HepG2 (cell line): ENCODE results near the gene USF2. TPM values are rescaled to one million over a fixed set of nuclear protein-coding genes. Genes with fewer than 3 reads are reported as not detected.

Source experiments
- ATAC-seq: fragments of 200-7000 bp; cut with Tn5 transposase; 3 replicates; pipeline ENCODE4 v1.9.1; 2020; ENCODE audit warnings: mild to moderate bottlenecking, moderate library complexity
- BruUV-seq: library from RNA; stranded (reverse); fragments of 400-500 nt; replicated peaks from 2 replicates; lab custom pipeline; 2021; lab: Mats Ljungman, UMichigan
- CTCF ChIA-PET: fragments of 300-600 bp; formaldehyde crosslinking; extraction: SDS; loops from one replicate; lab custom pipeline; 2021; ENCODE audit warnings: low total read pairs, inconsistent platforms, low intra/inter-chr PET ratio; lab: Yijun Ruan, JAX
- POLR2A ChIA-PET: fragments of 350-600 bp; sonication (Branson Sonifier 250); formaldehyde crosslinking; loops from one replicate; lab custom pipeline; 2020; ENCODE audit warnings: antibody characterized with exemption, inconsistent platforms; lab: Yijun Ruan, JAX
- DNase-seq: peaks from one replicate; pipeline ENCODE4 v3.0.0-alpha.2; 2015; ENCODE audit warnings: low spot score
- FAIRE-seq: peaks from 3 replicates; lab custom pipeline; 2011; peaks lifted over from hg19 to GRCh38; lab: Jason Lieb, UNC
- H2AFZ ChIP-seq: one replicate; pipeline ENCODE4 v1.6.1; 2011; ENCODE audit warnings: low read length, inconsistent platforms
- H3K27ac ChIP-seq: fragments of 300-600 bp; 3 replicates; pipeline ENCODE4 v1.8.0; 2011; ENCODE audit warnings: mixed run types, mild to moderate bottlenecking, mixed read lengths, low read length, inconsistent platforms; ENCODE audit not compliant: insufficient read depth; ENCODE audit errors: extremely low read length
- H3K27me3 ChIP-seq, 2 experiments: fragments of 200-600 bp in 1 of 2; 2 replicates in 1 of 2; 3 replicates in 1 of 2; pipeline versions ENCODE4 v1.6.0 to v1.8.0; 2011; ENCODE audit warnings: low read length in 2 of 2, mild to moderate bottlenecking in 2 of 2, moderate library complexity in 2 of 2, inconsistent platforms in 1 of 2; ENCODE audit not compliant: insufficient read depth in 2 of 2, control insufficient read depth in 1 of 2
- H3K36me3 ChIP-seq, 2 experiments: fragments of 200-600 bp in 1 of 2; replicated peaks in 1 of 2; 2 replicates in 1 of 2; 3 replicates in 1 of 2; pipeline versions ENCODE4 v1.5.1 to v1.8.0; 2011; ENCODE audit warnings: low read length in 2 of 2, inconsistent platforms in 1 of 2; ENCODE audit not compliant: insufficient read depth in 2 of 2, control insufficient read depth in 1 of 2
- H3K4me1 ChIP-seq: 2 replicates; pipeline ENCODE4 v1.5.1; 2012; ENCODE audit warnings: low read length, inconsistent platforms; ENCODE audit not compliant: insufficient read depth
- H3K4me2 ChIP-seq: 2 replicates; pipeline ENCODE4 v1.6.0; 2011; ENCODE audit warnings: low read depth, low read length, inconsistent platforms
- H3K4me3 ChIP-seq, 3 experiments: fragments of 200-600 bp in 1 of 3; sonication (generic), shearing (Covaris generic) in 1 of 3; replicated peaks in 1 of 3; 2 replicates each; pipeline ENCODE4 v1.5.1; 2011 to 2016; ENCODE audit warnings: low read length in 3 of 3, inconsistent platforms in 2 of 3, low read depth in 2 of 3, mild to moderate bottlenecking in 2 of 3, control low read depth in 1 of 3, mixed read lengths in 1 of 3; ENCODE audit not compliant: insufficient read depth in 1 of 3
- H3K79me2 ChIP-seq: one replicate; pipeline ENCODE4 v1.6.1; 2011; ENCODE audit warnings: low read length, inconsistent platforms; ENCODE audit not compliant: insufficient read depth
- H3K9ac ChIP-seq: 2 replicates; pipeline ENCODE4 v1.6.0; 2011; ENCODE audit warnings: mild to moderate bottlenecking, low read depth, low read length, inconsistent platforms; ENCODE audit not compliant: insufficient read depth
- H3K9me3 ChIP-seq: 2 replicates; pipeline ENCODE4 v1.5.1; 2012; ENCODE audit warnings: mild to moderate bottlenecking, low read length
- H4K20me1 ChIP-seq: 2 replicates; pipeline ENCODE4 v1.6.0; 2011; ENCODE audit warnings: inconsistent platforms, mild to moderate bottlenecking, low read length, moderate library complexity; ENCODE audit not compliant: insufficient read depth
- ATF1 ChIP-seq: IDR thresholded peaks from 2 replicates; pipeline ENCODE4 v1.6.1; 2016; ENCODE audit warnings: mild to moderate bottlenecking, control low read depth
- HDAC6 ChIP-seq: fragments of 200-600 bp; sonication (generic); IDR thresholded peaks from 2 replicates; pipeline ENCODE4 v1.7.0; 2017; ENCODE audit warnings: mild to moderate bottlenecking, antibody characterized with exemption, low read length, low read depth
- NFIC ChIP-seq: IDR thresholded peaks from 2 replicates; pipeline ENCODE4 v1.6.1; 2012; ENCODE audit warnings: mild to moderate bottlenecking, low read length, inconsistent platforms
- NONO ChIP-seq, 2 experiments: fragments of 450-650 bp in 1 of 2; sonication (generic) in 1 of 2; formaldehyde crosslinking in 1 of 2; IDR thresholded peaks in 1 of 2; conservative IDR thresholded peaks in 1 of 2; 2 replicates each; pipeline versions ENCODE4 v1.6.1 to v1.8.0; 2017 to 2022; ENCODE audit warnings: mild to moderate bottlenecking in 1 of 2, missing genetic modification reagents in 1 of 2, moderate library complexity in 1 of 2
- RARA ChIP-seq: IDR thresholded peaks from 2 replicates; pipeline ENCODE4 v1.6.1; 2016; ENCODE audit warnings: missing genetic modification reagents, missing compliant biosample characterization
- SNAI1 ChIP-seq: sonication (generic); formaldehyde crosslinking; IDR thresholded peaks from 2 replicates; pipeline ENCODE4 v1.5.0; 2020; ENCODE audit warnings: mild to moderate bottlenecking, missing genetic modification reagents, borderline replicate concordance
- TOE1 ChIP-seq: sonication (generic); formaldehyde crosslinking; IDR thresholded peaks from 2 replicates; pipeline ENCODE4 v1.4.0; 2020; ENCODE audit warnings: mild to moderate bottlenecking, missing genetic modification reagents
- ZBTB26 ChIP-seq: IDR thresholded peaks from 2 replicates; pipeline ENCODE4 v1.6.1; 2016; ENCODE audit warnings: missing compliant biosample characterization, missing genetic modification reagents, borderline replicate concordance
- ZNF143 ChIP-seq: sonication (generic); formaldehyde crosslinking; IDR thresholded peaks from 2 replicates; pipeline ENCODE4 v1.4.0; 2020; ENCODE audit warnings: missing genetic modification reagents
- ZNF510 ChIP-seq: sonication (generic); formaldehyde crosslinking; IDR thresholded peaks from 2 replicates; pipeline ENCODE4 v1.4.0; 2020; ENCODE audit warnings: low read depth, mild to moderate bottlenecking, missing genetic modification reagents
- ZNF543 ChIP-seq: sonication (generic); formaldehyde crosslinking; IDR thresholded peaks from 2 replicates; pipeline ENCODE4 v1.4.0; 2020; ENCODE audit warnings: mild to moderate bottlenecking, missing genetic modification reagents
- ZNF781 ChIP-seq: sonication (generic); formaldehyde crosslinking; IDR thresholded peaks from 2 replicates; pipeline ENCODE4 v1.5.1; 2020; ENCODE audit warnings: borderline replicate concordance, mild to moderate bottlenecking, missing genetic modification reagents; ENCODE audit errors: not compliant biosample characterization
- ZSCAN20 ChIP-seq: sonication (generic); formaldehyde crosslinking; IDR thresholded peaks from 2 replicates; pipeline ENCODE4 v1.4.0; 2020; ENCODE audit warnings: missing genetic modification reagents, mild to moderate bottlenecking, borderline replicate concordance
- WGBS: methylation state at CpG from one replicate; pipeline ENCODE4 v1.1.6; 2017; ENCODE audit warnings: low lambda C conversion rate; 5-methylcytosine and 5-hydroxymethylcytosine counted together
- in situ Hi-C: cut with HindIII; loops from 2 replicates; pipeline ENCODE4 v1.10.0; 2017; ENCODE audit warnings: low pct_unique_long_range_greater_than_20kb; ENCODE audit not compliant: extremely low pct_ligation_motif_present
- intact Hi-C: fragments of 100-400 bp; cut with micrococcal nuclease; formaldehyde crosslinking; loops from one replicate; pipeline ENCODE4 v1.10.0; 2022; ENCODE audit not compliant: unreplicated experiment
- polyA plus RNA-seq, 8 experiments: library from polyadenylated mRNA; depleted of rRNA in 3 of 8; stranded (reverse) in 7 of 8; unstranded in 1 of 8; fragments of >200 nt; fragmentation: Illumina TruSeq in 4 of 8; extraction: Trizol in 4 of 8; gene quantifications; 2 replicates each; pipeline versions ENCODE4 v1.2.1 to v1.2.3, GENCODE V29; 2011 to 2016; ENCODE audit warnings: low read depth in 4 of 8, missing spikeins in 1 of 8, mixed read lengths in 1 of 8; ENCODE audit not compliant: insufficient read depth in 1 of 8
- total RNA-seq, 5 experiments: library from RNA; depleted of rRNA; stranded (reverse); fragments of >200 nt; fragmentation: Illumina TruSeq; extraction: Trizol; gene quantifications; 2 replicates each; pipeline ENCODE4 v1.2.3, GENCODE V29; 2016; ENCODE audit warnings: low read depth in 1 of 5

USF2 gene
- total and polyA plus RNA-seq, 2 of the 13 experiments (the other 11 are each of a cell fraction or from before 2014, with no cell fraction given) = 54.9 to 106 TPM

GRCh38 chr19:35303357-35303915 is 34.7 kb downstream of the USF2 start:
- BruUV-seq = no TSS peak
- Histone ChIP-seq H3K9ac (no peak overlapping the region), H3K36me3 (no peaks in the 10 kb centered on the region), H4K20me1 (no peaks in the 10 kb centered on the region), H3K4me3 (no peak overlapping the region), H3K4me1 (peaks cover 39% of the 10 kb centered on the region), H3K27me3 (no peaks in the 10 kb centered on the region), H3K79me2 (no peaks in the 10 kb centered on the region), H3K27ac (no peak overlapping the region), H3K9me3 (no peaks in the 10 kb centered on the region), H2AFZ (no peak overlapping the region), H3K4me2 (no peak overlapping the region)
- intact Hi-C loops = no loop called here
- WGBS = 91% methylated on average over 6 of the region's 6 CpGs
- in situ Hi-C loops = no loop called here
- DNase-seq = no peak
- no peak for ATAC-seq
- ChIA-PET POLR2A (no interaction called here), CTCF (no interaction called here)
- TF ChIP-seq ZNF510 (CRISPR knock-in tag) (no peak), RARA (no peak), HDAC6 (no peak), ZSCAN20 (no peak), ZNF143 (CRISPR knock-in tag) (no peak), ZBTB26 (CRISPR knock-in tag) (no peak), TOE1 (CRISPR knock-in tag) (no peak), ZNF543 (CRISPR knock-in tag) (no peak), ZNF781 (CRISPR knock-in tag) (no peak), NONO (IDR thresholded peaks at IDR 0.05) (no peak), NONO (CRISPR knock-in tag; conservative IDR thresholded peaks at IDR 0.05) (no peak), NFIC (no peak), SNAI1 (CRISPR knock-in tag) (no peak), ATF1 (CRISPR knock-in tag) (no peak)
- FAIRE-seq = no peak
